Measurements from ENCODE around the gene ARHGEF40.

The ARHGEF40 gene

GRCh38 chr14:21083565-21084325, 13.6 kb downstream of the ARHGEF40 start:
- ATAC-seq (no peak), DNase-seq (no peak)
- Mint-ChIP-seq H3K9me3 (no peaks in the 10 kb centered on the region), H3K4me1 (peaks cover 18% of the 10 kb centered on the region), H3K4me3 (no peak overlapping the region), H3K27me3 (no peaks in the 10 kb centered on the region), H3K27ac (no peak overlapping the region)

GRCh38 chr14:21084396-21084795, 14.3 kb downstream of the ARHGEF40 start:
- ATAC-seq (no peak), DNase-seq (no peak)
- peak overlapping the region in 1 of 2 donors; percentile 46 for H3K27ac Mint-ChIP-seq
- H3K27me3 Mint-ChIP-seq = no peaks in the 10 kb centered on the region
- H3K9me3 Mint-ChIP-seq = no peaks in the 10 kb centered on the region
- peaks cover 18% of the 10 kb centered on the region for H3K4me1 Mint-ChIP-seq
- no peak overlapping the region for H3K4me3 Mint-ChIP-seq

GRCh38 chr14:21084998-21085853, 15.1 kb downstream of the ARHGEF40 start:
- no peak overlapping the region for H3K4me3 Mint-ChIP-seq
- ATAC-seq (no peak), DNase-seq (no peak)
- H3K27ac Mint-ChIP-seq = no peak overlapping the region
- no peaks in the 10 kb centered on the region for H3K27me3 Mint-ChIP-seq
- no peaks in the 10 kb centered on the region for H3K9me3 Mint-ChIP-seq
- peaks cover 18% of the 10 kb centered on the region for H3K4me1 Mint-ChIP-seq

- Mint-ChIP-seq H3K4me1 (peaks cover 18% of the 10 kb centered on the region), H3K9me3 (no peaks in the 10 kb centered on the region), H3K4me3 (no peak overlapping the region), H3K27me3 (no peaks in the 10 kb centered on the region), H3K27ac (peak overlapping the region in 1 of 2 donors; percentile 91)
- DNase-seq = no peak
- no peak for ATAC-seq
These were observed 16.8 kb downstream of the ARHGEF40 start for GRCh38 chr14:21086908-21087293.

- ATAC-seq (peak; percentile 80), DNase-seq (peak in 1 of 2 donors; percentile 51)
- H3K9me3 Mint-ChIP-seq = no peaks in the 10 kb centered on the region
- no peak overlapping the region for H3K27ac Mint-ChIP-seq
- H3K4me3 Mint-ChIP-seq = no peak overlapping the region
- H3K4me1 Mint-ChIP-seq = peaks cover 21% of the 10 kb centered on the region
- H3K27me3 Mint-ChIP-seq = no peaks in the 10 kb centered on the region
These were observed 17.4 kb downstream of the ARHGEF40 start for GRCh38 chr14:21087294-21088091.

GRCh38 chr14:21088687-21089086, 18.6 kb downstream of the ARHGEF40 start:
- Mint-ChIP-seq H3K4me1 (peaks cover 27% of the 10 kb centered on the region), H3K4me3 (no peak overlapping the region), H3K9me3 (no peaks in the 10 kb centered on the region), H3K27me3 (no peaks in the 10 kb centered on the region), H3K27ac (no peak overlapping the region)
- DNase-seq = no peak
- no peak for ATAC-seq

- H3K4me3 Mint-ChIP-seq = no peak overlapping the region
These were observed 19.2 kb downstream of the ARHGEF40 start for GRCh38 chr14:21089271-21089670.

GRCh38 chr14:21089877-21090193, 19.7 kb downstream of the ARHGEF40 start:
- ATAC-seq = no peak
- Mint-ChIP-seq H3K27me3 (no peaks in the 10 kb centered on the region), H3K9me3 (no peaks in the 10 kb centered on the region), H3K4me3 (no peak overlapping the region), H3K4me1 (peaks cover 27% of the 10 kb centered on the region), H3K27ac (no peak overlapping the region)
- DNase-seq = no peak

More at GRCh38 chr14:21089271-21089670, 19.2 kb downstream of the ARHGEF40 start:
- no peak overlapping the region for H3K27ac Mint-ChIP-seq
- ATAC-seq = no peak
- DNase-seq = no peak
- H3K27me3 Mint-ChIP-seq = no peaks in the 10 kb centered on the region
- H3K4me1 Mint-ChIP-seq = peaks cover 27% of the 10 kb centered on the region
- H3K9me3 Mint-ChIP-seq = no peaks in the 10 kb centered on the region

GRCh38 chr14:21090194-21090939, 20.3 kb downstream of the ARHGEF40 start:
- no peak overlapping the region for H3K4me3 Mint-ChIP-seq
- DNase-seq = peak in 1 of 2 donors; percentile 42
- no peak overlapping the region for H3K27ac Mint-ChIP-seq
- H3K4me1 Mint-ChIP-seq = peaks cover 27% of the 10 kb centered on the region
- H3K9me3 Mint-ChIP-seq = no peaks in the 10 kb centered on the region
- no peaks in the 10 kb centered on the region for H3K27me3 Mint-ChIP-seq
- ATAC-seq = peak; percentile 18

GRCh38 chr14:21090940-21091663, 21.0 kb downstream of the ARHGEF40 start:
- H3K4me3 Mint-ChIP-seq = no peak overlapping the region
- ATAC-seq (no peak), DNase-seq (no peak)
- H3K27me3 Mint-ChIP-seq = no peaks in the 10 kb centered on the region
- H3K27ac Mint-ChIP-seq = no peak overlapping the region
- peaks cover 27% of the 10 kb centered on the region for H3K4me1 Mint-ChIP-seq
- no peaks in the 10 kb centered on the region for H3K9me3 Mint-ChIP-seq

GRCh38 chr14:21091821-21092272, 21.7 kb downstream of the ARHGEF40 start:
- Mint-ChIP-seq H3K4me3 (no peak overlapping the region), H3K9me3 (no peaks in the 10 kb centered on the region), H3K4me1 (peaks cover 23% of the 10 kb centered on the region), H3K27me3 (no peaks in the 10 kb centered on the region), H3K27ac (no peak overlapping the region)
- ATAC-seq (peak; percentile 1), DNase-seq (no peak)

- no peak overlapping the region for H3K4me3 Mint-ChIP-seq
- no peaks in the 10 kb centered on the region for H3K9me3 Mint-ChIP-seq
- no peak overlapping the region for H3K27ac Mint-ChIP-seq
- DNase-seq = peak; percentile 89 to 93
- H3K4me1 Mint-ChIP-seq = peaks cover 23% of the 10 kb centered on the region
- no peaks in the 10 kb centered on the region for H3K27me3 Mint-ChIP-seq
- ATAC-seq = peak; percentile 83
These were observed 22.3 kb downstream of the ARHGEF40 start for GRCh38 chr14:21092273-21093011.

- Mint-ChIP-seq H3K4me3 (no peak overlapping the region), H3K27me3 (no peaks in the 10 kb centered on the region), H3K27ac (no peak overlapping the region), H3K4me1 (peaks cover 19% of the 10 kb centered on the region), H3K9me3 (no peaks in the 10 kb centered on the region)
- no peak for DNase-seq
- ATAC-seq = no peak
These were observed 22.9 kb downstream of the ARHGEF40 start for GRCh38 chr14:21093018-21093417.

All from stimulated activated naive CD8-positive, alpha-beta T cell treated with anti-CD3 and anti-CD28 coated beads, Interleukin-15, amount 100 ng/mL, for 72 hours (primary cell).